Neural cell (in vitro differentiated cells): ENCODE results near the gene SUCLG1. TPM values are rescaled to one million over a fixed set of nuclear protein-coding genes. Genes with fewer than 3 reads are reported as not detected.
"Not testable (repeated sequence)": the region's sequence is repeated elsewhere in the genome, so short reads cannot be mapped to it uniquely, and the experiment has no call there.

Source experiments
- H2AFZ ChIP-seq: fragments of 200-600, 300-800 bp; sonication (generic), shearing (Covaris generic); 2 replicates; pipeline ENCODE4 v1.6.0; 2014; ENCODE audit warnings: low read depth, mild to moderate bottlenecking, antibody characterized with exemption, low read length, moderate library complexity
- H3F3A ChIP-seq: fragments of 200-600 bp; shearing (Covaris generic); 2 replicates; pipeline ENCODE4 v1.6.1; 2016; ENCODE audit warnings: mild to moderate bottlenecking, moderate library complexity, mixed read lengths, antibody characterized with exemption, low read length; ENCODE audit not compliant: insufficient read depth, poor library complexity, severe bottlenecking
- H3K27ac ChIP-seq: fragments of 200-600, 300-800 bp; sonication (generic), shearing (Covaris generic); 2 replicates; pipeline ENCODE4 v1.5.1; 2014; ENCODE audit warnings: mild to moderate bottlenecking, low read length, moderate library complexity
- H3K27me3 ChIP-seq: fragments of 300-800, 200-600 bp; sonication (generic), shearing (Covaris generic); 2 replicates; pipeline ENCODE4 v1.6.0; 2014; ENCODE audit warnings: mild to moderate bottlenecking, low read depth, low read length, moderate library complexity; ENCODE audit not compliant: insufficient read depth
- H3K36me3 ChIP-seq: fragments of 300-800, 200-600 bp; sonication (generic), shearing (Covaris generic); 2 replicates; pipeline ENCODE4 v1.5.1; 2014; ENCODE audit warnings: mild to moderate bottlenecking, antibody characterized with exemption, low read length, moderate library complexity; ENCODE audit not compliant: insufficient read depth
- H3K4me2 ChIP-seq: fragments of 300-800, 200-600 bp; sonication (generic), shearing (Covaris generic); 2 replicates; pipeline ENCODE4 v1.6.0; 2014; ENCODE audit warnings: mild to moderate bottlenecking, low read length
- H3K4me3 ChIP-seq: fragments of 300-800, 200-600 bp; sonication (generic), shearing (Covaris generic); 2 replicates; pipeline ENCODE4 v1.5.1; 2014; ENCODE audit warnings: mild to moderate bottlenecking, low read length, moderate library complexity
- H3K79me2 ChIP-seq: fragments of 200-600 bp; shearing (Covaris generic); replicated peaks from 2 replicates; pipeline ENCODE4 v1.6.0; 2014; ENCODE audit warnings: mild to moderate bottlenecking, low read length, moderate library complexity; ENCODE audit not compliant: insufficient read depth
- H3K9ac ChIP-seq: fragments of 300-800, 200-600 bp; sonication (generic), shearing (Covaris generic); 2 replicates; pipeline ENCODE4 v1.6.1; 2016; ENCODE audit warnings: mild to moderate bottlenecking, low read length, mixed read lengths
- H3K9me2 ChIP-seq: fragments of 200-600 bp; shearing (Covaris generic); 2 replicates; pipeline ENCODE4 v1.6.1; 2016; ENCODE audit warnings: mild to moderate bottlenecking, low read length, mixed read lengths; ENCODE audit not compliant: insufficient read depth
- H3K9me3 ChIP-seq: fragments of 200-600, 300-800 bp; sonication (generic), shearing (Covaris generic); 2 replicates; pipeline ENCODE4 v1.6.1; 2016; ENCODE audit warnings: mild to moderate bottlenecking, mixed run types, low read length, moderate library complexity, mixed read lengths
- H4K20me1 ChIP-seq: fragments of 200-600 bp; shearing (Covaris generic); 2 replicates; pipeline ENCODE4 v1.6.1; 2016; ENCODE audit warnings: mild to moderate bottlenecking, mixed run types; ENCODE audit not compliant: insufficient read depth
- EP300 ChIP-seq: fragments of 450-650 bp; conservative IDR thresholded peaks from 2 replicates; pipeline ENCODE4 v1.6.1; 2014; ENCODE audit warnings: antibody characterized with exemption, mild to moderate bottlenecking, moderate library complexity; ENCODE audit not compliant: poor library complexity, severe bottlenecking
- EZH2 ChIP-seq: fragments of 200-600, 300-800 bp; shearing (Covaris generic), sonication (generic); IDR thresholded peaks from 2 replicates; pipeline ENCODE4 v1.6.1; 2014; ENCODE audit warnings: antibody characterized with exemption, low read length, borderline replicate concordance, mild to moderate bottlenecking; ENCODE audit not compliant: insufficient read depth, poor library complexity, severe bottlenecking
- MXI1 ChIP-seq: fragments of 450-650 bp; conservative IDR thresholded peaks from 2 replicates; pipeline ENCODE4 v1.6.1; 2014; ENCODE audit warnings: antibody characterized with exemption, mild to moderate bottlenecking; ENCODE audit not compliant: poor library complexity, severe bottlenecking
- POLR2AphosphoS5 ChIP-seq: IDR thresholded peaks from 2 replicates; pipeline ENCODE4 v1.6.1; 2012
- RAD21 ChIP-seq: fragments of 450-650 bp; conservative IDR thresholded peaks from 2 replicates; pipeline ENCODE4 v1.6.1; 2014; ENCODE audit warnings: antibody characterized with exemption, mild to moderate bottlenecking, moderate library complexity
- SMC3 ChIP-seq: fragments of 450-650 bp; conservative IDR thresholded peaks from 2 replicates; pipeline ENCODE4 v1.6.1; 2014; ENCODE audit warnings: antibody characterized with exemption, mild to moderate bottlenecking, moderate library complexity; ENCODE audit not compliant: poor library complexity
- TAF1 ChIP-seq: IDR thresholded peaks from 2 replicates; pipeline ENCODE4 v1.6.1; 2012; ENCODE audit warnings: low read depth
- polyA plus RNA-seq: library from polyadenylated mRNA; depleted of rRNA; stranded (reverse); fragments of >200 nt; gene quantifications from 2 replicates; pipeline ENCODE4 v1.2.3, GENCODE V29; 2014
- TF ChIP-seq, protein P1 (sequence below): fragments of 450-650 bp; IDR thresholded peaks from 2 replicates; pipeline ENCODE4 v1.5.1; 2014; ENCODE audit warnings: antibody characterized with exemption, mild to moderate bottlenecking, moderate library complexity; ENCODE audit not compliant: poor library complexity, severe bottlenecking
- TF ChIP-seq, protein P2 (sequence below): IDR thresholded peaks from 2 replicates; pipeline ENCODE4 v1.6.1; 2012; ENCODE audit warnings: borderline replicate concordance

SUCLG1 gene
- polyA plus RNA-seq, 1 donor from 2014 or later = 135 TPM

DNA sequence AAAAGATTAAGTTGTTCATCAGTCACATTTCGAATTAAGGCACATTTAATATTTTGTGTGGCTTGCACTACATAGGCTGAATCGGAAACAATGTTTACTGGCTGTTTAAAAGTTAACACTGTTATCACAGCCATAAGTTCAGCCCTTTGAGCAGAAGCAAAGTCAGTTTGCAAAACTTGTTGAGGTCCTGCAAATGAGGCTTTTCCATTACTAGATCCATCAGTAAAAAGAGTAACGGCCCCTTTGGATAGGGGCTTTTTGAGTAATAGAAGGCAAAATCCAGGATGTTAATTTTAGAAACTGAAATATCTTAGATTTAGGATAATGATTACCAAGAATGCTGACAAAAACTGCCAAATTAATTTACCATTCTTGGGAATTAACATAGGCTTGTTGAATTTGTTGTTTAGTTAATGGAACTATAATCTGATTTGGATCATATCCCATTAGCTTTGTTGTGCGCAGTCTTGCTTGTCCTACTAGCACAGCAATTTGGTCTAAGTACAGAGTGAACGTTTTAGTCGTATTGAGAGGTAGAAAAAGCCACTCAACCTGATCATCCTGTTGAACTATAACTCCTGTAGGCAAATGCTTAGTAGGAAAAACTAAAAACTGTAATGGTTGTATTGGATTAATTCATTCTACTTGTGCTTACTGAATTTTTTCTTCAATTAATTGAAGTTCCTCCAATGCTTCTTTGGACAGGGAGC is 13.9 kb upstream of the SUCLG1 start:
- Histone ChIP-seq H3K4me2 (no peak overlapping the region), H3K27ac (no peak overlapping the region), H3K9ac (no peak overlapping the region), H3K9me3 (no peaks in the 10 kb centered on the region), H4K20me1 (no peaks in the 10 kb centered on the region), H3K4me3 (no peak overlapping the region), H2AFZ (no peak overlapping the region), H3F3A (no peaks in the 10 kb centered on the region), H3K27me3 (no peaks in the 10 kb centered on the region), H3K79me2 (no peaks in the 10 kb centered on the region), H3K36me3 (no peaks in the 10 kb centered on the region), H3K9me2 (no peaks in the 10 kb centered on the region)
- TF ChIP-seq, protein P1, sequence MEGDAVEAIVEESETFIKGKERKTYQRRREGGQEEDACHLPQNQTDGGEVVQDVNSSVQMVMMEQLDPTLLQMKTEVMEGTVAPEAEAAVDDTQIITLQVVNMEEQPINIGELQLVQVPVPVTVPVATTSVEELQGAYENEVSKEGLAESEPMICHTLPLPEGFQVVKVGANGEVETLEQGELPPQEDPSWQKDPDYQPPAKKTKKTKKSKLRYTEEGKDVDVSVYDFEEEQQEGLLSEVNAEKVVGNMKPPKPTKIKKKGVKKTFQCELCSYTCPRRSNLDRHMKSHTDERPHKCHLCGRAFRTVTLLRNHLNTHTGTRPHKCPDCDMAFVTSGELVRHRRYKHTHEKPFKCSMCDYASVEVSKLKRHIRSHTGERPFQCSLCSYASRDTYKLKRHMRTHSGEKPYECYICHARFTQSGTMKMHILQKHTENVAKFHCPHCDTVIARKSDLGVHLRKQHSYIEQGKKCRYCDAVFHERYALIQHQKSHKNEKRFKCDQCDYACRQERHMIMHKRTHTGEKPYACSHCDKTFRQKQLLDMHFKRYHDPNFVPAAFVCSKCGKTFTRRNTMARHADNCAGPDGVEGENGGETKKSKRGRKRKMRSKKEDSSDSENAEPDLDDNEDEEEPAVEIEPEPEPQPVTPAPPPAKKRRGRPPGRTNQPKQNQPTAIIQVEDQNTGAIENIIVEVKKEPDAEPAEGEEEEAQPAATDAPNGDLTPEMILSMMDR = no peak
- TF ChIP-seq POLR2AphosphoS5 (no peak), TAF1 (no peak), RAD21 (no peak), EZH2 (no peak), MXI1 (no peak), SMC3 (no peak), EP300 (no peak)
- TF ChIP-seq, protein P2, sequence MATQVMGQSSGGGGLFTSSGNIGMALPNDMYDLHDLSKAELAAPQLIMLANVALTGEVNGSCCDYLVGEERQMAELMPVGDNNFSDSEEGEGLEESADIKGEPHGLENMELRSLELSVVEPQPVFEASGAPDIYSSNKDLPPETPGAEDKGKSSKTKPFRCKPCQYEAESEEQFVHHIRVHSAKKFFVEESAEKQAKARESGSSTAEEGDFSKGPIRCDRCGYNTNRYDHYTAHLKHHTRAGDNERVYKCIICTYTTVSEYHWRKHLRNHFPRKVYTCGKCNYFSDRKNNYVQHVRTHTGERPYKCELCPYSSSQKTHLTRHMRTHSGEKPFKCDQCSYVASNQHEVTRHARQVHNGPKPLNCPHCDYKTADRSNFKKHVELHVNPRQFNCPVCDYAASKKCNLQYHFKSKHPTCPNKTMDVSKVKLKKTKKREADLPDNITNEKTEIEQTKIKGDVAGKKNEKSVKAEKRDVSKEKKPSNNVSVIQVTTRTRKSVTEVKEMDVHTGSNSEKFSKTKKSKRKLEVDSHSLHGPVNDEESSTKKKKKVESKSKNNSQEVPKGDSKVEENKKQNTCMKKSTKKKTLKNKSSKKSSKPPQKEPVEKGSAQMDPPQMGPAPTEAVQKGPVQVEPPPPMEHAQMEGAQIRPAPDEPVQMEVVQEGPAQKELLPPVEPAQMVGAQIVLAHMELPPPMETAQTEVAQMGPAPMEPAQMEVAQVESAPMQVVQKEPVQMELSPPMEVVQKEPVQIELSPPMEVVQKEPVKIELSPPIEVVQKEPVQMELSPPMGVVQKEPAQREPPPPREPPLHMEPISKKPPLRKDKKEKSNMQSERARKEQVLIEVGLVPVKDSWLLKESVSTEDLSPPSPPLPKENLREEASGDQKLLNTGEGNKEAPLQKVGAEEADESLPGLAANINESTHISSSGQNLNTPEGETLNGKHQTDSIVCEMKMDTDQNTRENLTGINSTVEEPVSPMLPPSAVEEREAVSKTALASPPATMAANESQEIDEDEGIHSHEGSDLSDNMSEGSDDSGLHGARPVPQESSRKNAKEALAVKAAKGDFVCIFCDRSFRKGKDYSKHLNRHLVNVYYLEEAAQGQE = no peak

DNA sequence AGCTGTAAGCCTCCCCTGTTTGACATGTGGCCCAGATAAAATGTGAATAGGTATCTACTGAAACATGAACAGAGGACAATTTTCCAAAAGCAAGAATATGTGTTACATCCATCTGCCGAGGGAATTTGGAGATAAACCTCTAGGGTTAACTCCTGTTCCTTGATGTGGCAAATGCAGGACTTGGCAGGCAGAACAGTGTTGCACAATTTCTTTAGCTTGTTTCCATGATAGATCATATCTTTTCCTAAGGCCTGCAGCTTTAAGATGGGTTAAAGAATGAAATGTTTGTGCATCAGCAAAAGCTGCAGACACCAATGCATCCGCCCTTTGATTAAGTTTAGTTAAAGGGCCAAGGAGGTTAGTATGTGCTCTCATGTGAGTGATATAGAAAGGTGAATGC is 13.3 kb upstream of the SUCLG1 start:
- H4K20me1 ChIP-seq, H3K27ac ChIP-seq, H3K4me2 ChIP-seq, H3K9ac ChIP-seq, H3K9me2 ChIP-seq, H3K79me2 ChIP-seq, H3K4me3 ChIP-seq, H3K9me3 ChIP-seq, H3F3A ChIP-seq, H2AFZ ChIP-seq, H3K36me3 ChIP-seq, H3K27me3 ChIP-seq: not testable (repeated sequence)

DNA sequence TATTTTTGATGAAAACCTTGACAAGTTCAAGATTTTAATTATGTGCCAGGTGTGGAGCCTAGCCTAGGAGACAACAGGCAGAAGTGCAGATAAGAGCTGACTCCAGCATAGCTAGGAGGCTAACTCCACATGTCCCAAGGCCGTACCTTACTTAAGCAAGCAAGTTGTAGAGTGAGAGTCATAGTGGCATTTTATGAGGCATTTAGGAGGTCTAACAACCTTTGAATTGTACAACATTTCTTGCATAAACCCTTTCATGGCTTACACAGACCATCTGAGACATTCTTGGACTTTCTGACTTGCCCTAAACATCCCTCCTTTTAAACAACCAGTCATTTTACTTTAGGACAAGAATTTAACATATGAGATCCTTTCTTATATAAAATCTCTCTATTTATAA is 8.3 kb upstream of the SUCLG1 start:
- TF ChIP-seq EZH2 (no peak), SMC3 (no peak), POLR2AphosphoS5 (no peak), EP300 (no peak), RAD21 (no peak), MXI1 (no peak)
- TF ChIP-seq, protein P1 = no peak
- TF ChIP-seq, protein P2 = no peak
- H3K79me2 ChIP-seq = no peaks in the 10 kb centered on the region
- H2AFZ ChIP-seq = no peak overlapping the region
- no peaks in the 10 kb centered on the region for H3K9me2 ChIP-seq
- no peak overlapping the region for H3K4me3 ChIP-seq
- H3K9me3 ChIP-seq = no peaks in the 10 kb centered on the region
- no peaks in the 10 kb centered on the region for H3F3A ChIP-seq
- no peaks in the 10 kb centered on the region for H3K36me3 ChIP-seq
- no peak overlapping the region for H3K4me2 ChIP-seq
- H3K27ac ChIP-seq = no peak overlapping the region
- H4K20me1 ChIP-seq = no peaks in the 10 kb centered on the region
- H3K27me3 ChIP-seq = no peaks in the 10 kb centered on the region
- no peak overlapping the region for H3K9ac ChIP-seq
